ENCODE measurements around the gene SIN3A. TPM values are rescaled to one million over a fixed set of nuclear protein-coding genes. Genes with fewer than 3 reads are reported as not detected.
A peak's percentile ranks its signal among the peaks of the same experiment; 100 is the strongest.
"Not testable (repeated sequence)": the region's sequence is repeated elsewhere in the genome, so short reads cannot be mapped to it uniquely, and the experiment has no call there.

The SIN3A gene
- total RNA-seq, 4 donors from 2014 or later, result 31.5 to 53.6 (median 35.2) TPM

DNA sequence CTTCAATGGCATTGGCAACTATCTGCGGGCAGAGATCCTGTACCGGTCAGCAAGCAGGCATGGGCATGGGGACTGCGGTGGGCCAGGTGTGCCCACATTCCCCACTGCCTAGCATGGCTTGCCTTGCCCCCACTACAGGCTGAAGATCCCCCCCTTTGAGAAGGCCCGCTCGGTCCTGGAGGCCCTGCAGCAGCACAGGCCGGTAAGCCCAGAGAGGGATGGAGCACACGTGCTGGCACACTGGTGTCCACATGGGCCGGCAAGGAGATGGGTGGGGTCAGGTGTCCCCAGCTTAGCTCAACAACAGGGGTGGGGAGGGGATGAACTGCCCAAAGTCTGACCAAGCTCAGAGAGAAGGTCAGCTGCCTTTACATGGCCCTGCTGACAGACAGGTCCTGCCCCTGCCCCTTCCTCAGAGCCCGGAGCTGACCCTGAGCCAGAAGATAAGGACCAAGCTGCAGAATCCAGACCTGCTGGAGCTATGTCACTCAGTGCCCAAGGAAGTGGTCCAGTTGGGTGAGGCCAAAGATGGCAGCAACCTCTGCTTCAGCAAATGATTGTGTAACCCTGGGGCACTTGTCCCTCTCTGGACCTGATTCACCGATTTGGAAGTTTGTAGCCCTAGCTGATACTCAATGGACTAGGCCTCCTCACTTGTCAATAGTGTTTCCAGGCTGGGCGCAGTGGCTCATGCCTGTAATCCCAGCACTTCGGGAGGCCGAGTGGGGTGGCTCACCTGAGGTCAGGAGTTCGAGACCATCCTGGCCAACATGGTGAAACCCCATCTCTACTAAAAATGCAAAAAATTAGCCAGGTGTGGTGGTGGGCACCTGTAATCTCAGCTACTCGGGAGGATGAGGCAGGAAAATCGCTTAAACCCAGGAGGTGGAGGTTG lies 99.1 kb downstream of the SIN3A start:
- TF ChIP-seq POLR2A (IDR thresholded peaks at IDR 0.05), result no peak
- no peak for TF ChIP-seq CTCF (IDR thresholded peaks at IDR 0.05)
- DNase-seq, result no peak
- peaks cover 0 to 26% (median 0%) of the 10 kb centered on the region in 4 donors for H3K9me3 ChIP-seq
- H3K27ac ChIP-seq, result no peak overlapping the region
- no peaks in the 10 kb centered on the region for H3K27me3 ChIP-seq
- peaks cover 0 to 18% (median 0%) of the 10 kb centered on the region in 3 donors for H3K36me3 ChIP-seq
- no peak overlapping the region for H3K4me3 ChIP-seq
- H3K4me1 ChIP-seq, result peaks cover 0 to 16% (median 6%) of the 10 kb centered on the region in 4 donors

GRCh38 chr15:75350601-75351361 lies 100.7 kb downstream of the SIN3A start:
- DNase-seq, result no peak
- Histone ChIP-seq H3K27ac (peak overlapping the region in 3 of 4 donors; percentile 23 to 51 (median 50)), H3K4me1 (peaks cover 0 to 23% (median 8%) of the 10 kb centered on the region in 4 donors), H3K4me3 (no peak overlapping the region), H3K27me3 (no peaks in the 10 kb centered on the region), H3K9me3 (peaks cover 0 to 26% (median 0%) of the 10 kb centered on the region in 4 donors), H3K36me3 (peaks cover 0 to 6% (median 0%) of the 10 kb centered on the region in 3 donors)
- TF ChIP-seq POLR2A (IDR thresholded peaks at IDR 0.05) (no peak), CTCF (IDR thresholded peaks at IDR 0.05) (no peak)

- no peak overlapping the region for H3K4me3 ChIP-seq
- DNase-seq, result peak; percentile 45 to 91 (median 88)
- H3K4me1 ChIP-seq, result peaks cover 0 to 23% (median 8%) of the 10 kb centered on the region in 4 donors
- peaks cover 0 to 26% (median 0%) of the 10 kb centered on the region in 4 donors for H3K9me3 ChIP-seq
- TF ChIP-seq POLR2A (IDR thresholded peaks at IDR 0.05), result no peak
- TF ChIP-seq CTCF (IDR thresholded peaks at IDR 0.05), result no peak
- H3K36me3 ChIP-seq, result no peaks in the 10 kb centered on the region
- H3K27ac ChIP-seq, result peak overlapping the region in 3 of 4 donors; percentile 23 to 51 (median 50)
- no peaks in the 10 kb centered on the region for H3K27me3 ChIP-seq
Measured at GRCh38 chr15:75349851-75350588, 101.5 kb downstream of the SIN3A start.

DNA sequence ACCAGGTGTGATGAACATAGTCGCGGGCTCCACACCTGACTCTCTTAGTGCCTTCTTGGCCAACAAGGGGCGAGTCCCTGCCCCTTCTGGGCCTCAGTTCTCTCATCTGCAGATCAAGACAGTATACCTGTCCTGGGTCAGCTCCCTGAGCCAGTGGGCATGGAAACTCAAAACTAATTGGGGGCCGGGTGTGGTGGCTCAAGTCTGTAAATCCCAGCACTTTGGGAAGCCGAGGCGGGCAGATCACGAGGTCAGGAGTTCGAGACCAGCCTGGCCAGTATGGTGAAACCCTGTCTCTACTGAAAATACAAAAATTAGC lies 102.2 kb downstream of the SIN3A start:
- DNase-seq, H3K27me3 ChIP-seq, H3K4me3 ChIP-seq, H3K36me3 ChIP-seq: not testable (repeated sequence)
- peaks cover 0 to 26% (median 0%) of the 10 kb centered on the region in 4 donors for H3K9me3 ChIP-seq
- H3K4me1 ChIP-seq, result peaks cover 0 to 23% (median 8%) of the 10 kb centered on the region in 4 donors
- peak overlapping the region in 2 of 4 donors; percentile 50 to 51 for H3K27ac ChIP-seq

DNA sequence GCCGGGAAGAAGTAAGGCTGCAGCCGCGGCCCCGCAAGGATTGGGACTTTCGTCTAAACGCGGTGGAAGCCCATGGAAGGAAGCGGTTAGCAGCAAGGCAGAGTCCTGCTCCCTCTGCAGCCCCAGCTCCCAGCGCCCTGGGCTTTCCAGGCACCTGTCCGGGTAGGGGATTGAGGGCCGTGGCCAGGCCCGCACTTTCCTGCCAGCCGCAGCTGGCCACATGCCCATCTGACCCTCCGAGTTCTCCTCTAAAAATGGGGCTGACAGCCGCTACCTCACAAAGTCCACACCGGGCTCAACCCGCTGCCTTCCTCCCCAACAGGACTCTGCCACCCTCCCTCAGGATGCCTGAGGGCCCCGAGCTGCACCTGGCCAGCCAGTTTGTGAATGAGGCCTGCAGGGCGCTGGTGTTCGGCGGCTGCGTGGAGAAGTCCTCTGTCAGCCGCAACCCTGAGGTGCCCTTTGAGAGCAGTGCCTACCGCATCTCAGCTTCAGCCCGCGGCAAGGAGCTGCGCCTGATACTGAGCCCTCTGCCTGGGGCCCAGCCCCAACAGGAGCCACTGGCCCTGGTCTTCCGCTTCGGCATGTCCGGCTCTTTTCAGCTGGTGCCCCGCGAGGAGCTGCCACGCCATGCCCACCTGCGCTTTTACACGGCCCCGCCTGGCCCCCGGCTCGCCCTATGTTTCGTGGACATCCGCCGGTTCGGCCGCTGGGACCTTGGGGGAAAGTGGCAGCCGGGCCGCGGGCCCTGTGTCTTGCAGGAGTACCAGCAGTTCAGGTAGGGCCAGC lies 102.7 kb downstream of the SIN3A start:
- peak overlapping the region; percentile 56 to 89 (median 73) for H3K4me3 ChIP-seq
- peaks cover 0 to 26% (median 0%) of the 10 kb centered on the region in 4 donors for H3K9me3 ChIP-seq
- no peaks in the 10 kb centered on the region for H3K27me3 ChIP-seq
- H3K36me3 ChIP-seq, result no peaks in the 10 kb centered on the region
- peaks cover 0 to 21% (median 8%) of the 10 kb centered on the region in 4 donors for H3K4me1 ChIP-seq
- peak overlapping the region in 1 of 4 donors; percentile 81 for H3K27ac ChIP-seq
- DNase-seq, result no peak
- TF ChIP-seq POLR2A (IDR thresholded peaks at IDR 0.05) (no peak), CTCF (IDR thresholded peaks at IDR 0.05) (no peak)

Measured in Peyer's patch (tissue), 4 donors.